Measurements from ENCODE around the gene VSX1.

GRCh38 chr20:25076201-25076600 is 5.7 kb downstream of the VSX1 start:
- no peak for TF ChIP-seq CTCF (IDR thresholded peaks at IDR 0.05)
- TF ChIP-seq EZH2 (IDR thresholded peaks at IDR 0.05; ENCODE audit: borderline replicate concordance, insufficient read depth, low read depth, low read length, poor library complexity, severe bottlenecking), result no peak

All from B cell (primary cell).